IMR-90 (cell line): Measurements from ENCODE around the gene DSE. TPM values are rescaled to one million over a fixed set of nuclear protein-coding genes. Genes with fewer than 3 reads are reported as not detected.

ENCODE experiments used
- ATAC-seq: fragments of 200-7000 bp; cut with Tn5 transposase; 2 replicates; pipeline ENCODE4 v1.9.1; 2020; ENCODE audit warnings: low read depth, mild to moderate bottlenecking, moderate library complexity
- BruUV-seq: library from RNA; stranded (reverse); fragments of 400-500 nt; replicated peaks from 2 replicates; lab custom pipeline; 2021; lab: Mats Ljungman, UMichigan
- CTCF ChIA-PET: fragments of 300-600 bp; formaldehyde crosslinking; extraction: SDS; loops from one replicate; lab custom pipeline; 2021; ENCODE audit warnings: antibody characterized with exemption; lab: Yijun Ruan, JAX
- POLR2A ChIA-PET: fragments of 300-600 bp; sonication (Branson Sonifier 250); formaldehyde crosslinking; loops from one replicate; lab custom pipeline; 2022; ENCODE audit warnings: antibody characterized with exemption; ENCODE audit not compliant: unreplicated experiment; lab: Charles Lee
- DNase-seq: peaks from one replicate; pipeline ENCODE4 v3.0.0; 2013
- H2AFZ ChIP-seq: replicated peaks from 2 replicates; pipeline ENCODE3; 2013; ENCODE audit warnings: low read length, mild to moderate bottlenecking; ENCODE audit not compliant: poor library complexity
- H2AK5ac ChIP-seq: 2 replicates; pipeline ENCODE4 v1.6.1; 2013; ENCODE audit warnings: low read depth, low read length, inconsistent platforms
- H2AK9ac ChIP-seq: replicated peaks from 2 replicates; pipeline ENCODE3; 2013; ENCODE audit warnings: mild to moderate bottlenecking, low read depth, low read length, moderate library complexity; ENCODE audit not compliant: poor library complexity
- H2BK120ac ChIP-seq: 2 replicates; pipeline ENCODE4 v1.6.1; 2013; ENCODE audit warnings: low read depth, low read length, inconsistent platforms
- H2BK15ac ChIP-seq: 3 replicates; pipeline ENCODE4 v1.6.1; 2013; ENCODE audit warnings: low read depth, low read length, inconsistent platforms
- H2BK20ac ChIP-seq: 2 replicates; pipeline ENCODE4 v1.6.1; 2013; ENCODE audit warnings: low read depth, mild to moderate bottlenecking, inconsistent platforms, low read length, moderate library complexity
- H2BK5ac ChIP-seq: 2 replicates; pipeline ENCODE4 v1.6.1; 2013; ENCODE audit warnings: mild to moderate bottlenecking, low read depth, low read length, inconsistent platforms; ENCODE audit not compliant: poor library complexity, severe bottlenecking
- H3K14ac ChIP-seq: replicated peaks from 2 replicates; pipeline ENCODE4 v1.6.1; 2013; ENCODE audit warnings: low read depth, low read length, inconsistent platforms
- H3K18ac ChIP-seq: 2 replicates; pipeline ENCODE4 v1.6.1; 2013; ENCODE audit warnings: low read depth, low read length, control low read depth
- H3K23ac ChIP-seq: 2 replicates; pipeline ENCODE4 v1.6.1; 2013; ENCODE audit warnings: low read depth, low read length, inconsistent platforms
- H3K27ac ChIP-seq: 2 replicates; pipeline ENCODE4 v1.5.1; 2013; ENCODE audit warnings: mild to moderate bottlenecking, control low read depth, low read length; ENCODE audit not compliant: insufficient read depth
- H3K27me3 ChIP-seq: 2 replicates; pipeline ENCODE4 v1.6.1; 2013; ENCODE audit warnings: low read length; ENCODE audit not compliant: control insufficient read depth, insufficient read depth
- H3K36me3 ChIP-seq: 2 replicates; pipeline ENCODE4 v1.6.1; 2013; ENCODE audit warnings: low read length, mixed read lengths; ENCODE audit not compliant: control insufficient read depth, insufficient read depth
- H3K4ac ChIP-seq: 2 replicates; pipeline ENCODE4 v1.6.1; 2013; ENCODE audit warnings: low read depth, low read length, inconsistent platforms
- H3K4me1 ChIP-seq: 2 replicates; pipeline ENCODE4 v1.6.1; 2013; ENCODE audit warnings: low read length, mixed read lengths; ENCODE audit not compliant: control insufficient read depth, insufficient read depth
- H3K4me2 ChIP-seq: 2 replicates; pipeline ENCODE4 v1.6.1; 2013; ENCODE audit warnings: low read depth, mild to moderate bottlenecking, control low read depth, low read length, moderate library complexity
- H3K4me3 ChIP-seq: 2 replicates; pipeline ENCODE4 v1.5.1; 2013; ENCODE audit warnings: low read depth, mild to moderate bottlenecking, control low read depth, low read length, moderate library complexity; ENCODE audit not compliant: insufficient read depth
- H3K56ac ChIP-seq: 2 replicates; pipeline ENCODE4 v1.6.1; 2013; ENCODE audit warnings: low read length, inconsistent platforms; ENCODE audit not compliant: insufficient read depth; ENCODE audit errors: extremely low read depth
- H3K79me1 ChIP-seq, 2 experiments: 2 replicates each; pipeline ENCODE4 v1.6.1; 2013; ENCODE audit warnings: low read length in 2 of 2, inconsistent platforms in 1 of 2, low read depth in 1 of 2
- H3K9ac ChIP-seq: 2 replicates; pipeline ENCODE4 v1.6.1; 2013; ENCODE audit warnings: low read depth, low read length, control low read depth
- H3K9me1 ChIP-seq: 2 replicates; pipeline ENCODE4 v1.6.1; 2013; ENCODE audit warnings: low read length, inconsistent platforms; ENCODE audit not compliant: insufficient read depth
- H3K9me3 ChIP-seq: 2 replicates; pipeline ENCODE4 v1.6.1; 2013; ENCODE audit warnings: low read length; ENCODE audit not compliant: control insufficient read depth, insufficient read depth
- H4K20me1 ChIP-seq: 2 replicates; pipeline ENCODE4 v1.6.1; 2013; ENCODE audit warnings: low read length, inconsistent platforms; ENCODE audit not compliant: insufficient read depth
- H4K5ac ChIP-seq: 2 replicates; pipeline ENCODE4 v1.6.1; 2013; ENCODE audit warnings: mild to moderate bottlenecking, low read depth, low read length, control low read depth
- H4K8ac ChIP-seq, 2 experiments: 2 replicates each; pipeline ENCODE4 v1.6.1; 2013; ENCODE audit warnings: low read depth in 2 of 2, low read length in 2 of 2, control low read depth in 1 of 2, inconsistent platforms in 1 of 2
- H4K91ac ChIP-seq: 2 replicates; pipeline ENCODE4 v1.6.1; 2013; ENCODE audit warnings: low read depth, low read length, inconsistent platforms; ENCODE audit not compliant: insufficient read depth
- CEBPB ChIP-seq: IDR thresholded peaks from 2 replicates; pipeline ENCODE4 v1.6.1; 2012; ENCODE audit warnings: low read depth, low read length, improper control_type of control experiment
- CHD1 ChIP-seq: IDR thresholded peaks from 2 replicates; pipeline ENCODE4 v1.6.1; 2012; ENCODE audit warnings: low read depth, low read length, improper control_type of control experiment
- NFE2L2 ChIP-seq: fragments of 150-350 bp; IDR thresholded peaks from 2 replicates; pipeline ENCODE4 v1.6.1; 2016; ENCODE audit warnings: low read depth, mild to moderate bottlenecking, low read length
- SMC3 ChIP-seq: fragments of 150-350 bp; IDR thresholded peaks from 2 replicates; pipeline ENCODE4 v1.6.1; 2016; ENCODE audit warnings: low read depth, mild to moderate bottlenecking, antibody characterized with exemption, low read length, moderate library complexity
- WGBS, 2 experiments: methylation state at CpG; one replicate each; pipeline versions ENCODE4 v1.1.5 to v1.1.7; 2013; ENCODE audit warnings: missing lambda C conversion rate in 2 of 2; ENCODE audit not compliant: insufficient read length in 1 of 2; ENCODE audit errors: extremely low coverage in 2 of 2; 5-methylcytosine and 5-hydroxymethylcytosine counted together
- dilution Hi-C: fragments of 300-500 bp; cut with HindIII; formaldehyde crosslinking; loops from one replicate; pipeline ENCODE4 v1.14.3; 2018; ENCODE audit warnings: low sequenced_read_pairs; ENCODE audit not compliant: unreplicated experiment
- in situ Hi-C: fragments of 300-500 bp; cut with MboI; formaldehyde crosslinking; loops from 3 replicates; pipeline ENCODE4 v1.14.3; 2019; ENCODE audit warnings: low sequenced_read_pairs, inconsistent platforms, mixed read lengths
- intact Hi-C: fragments of 100-400 bp; cut with micrococcal nuclease; formaldehyde crosslinking; loops from 2 replicates; pipeline ENCODE4 v1.10.0; 2022
- polyA plus RNA-seq, 3 experiments: library from polyadenylated mRNA; depleted of rRNA; stranded (reverse); fragments of >200 nt; gene quantifications; 2 replicates each; pipeline ENCODE4 v1.2.3, GENCODE V29; 2012; ENCODE audit warnings: low replicate concordance in 1 of 3
- total RNA-seq: library from RNA; depleted of rRNA; stranded (reverse); fragments of >200 nt; gene quantifications from 2 replicates; pipeline ENCODE4 v1.2.3, GENCODE V29; 2012

The DSE gene
- total and polyA plus RNA-seq, 2 of the 4 experiments (the other 2 are of a cell fraction): 48.0 to 154 TPM

- Histone ChIP-seq H3K4me1 (no peaks in the 10 kb centered on the region), H3K4me3 (no peak overlapping the region), H2BK20ac (no peak overlapping the region), H3K27ac (no peak overlapping the region), H4K5ac (no peak overlapping the region), H2BK5ac (no peak overlapping the region), H3K4me2 (no peak overlapping the region), H3K9me3 (no peaks in the 10 kb centered on the region), H3K79me1 (no peaks in the 10 kb centered on the region), H3K9ac (no peak overlapping the region), H3K27me3 (no peaks in the 10 kb centered on the region; the same call in 1 of the 2 replicates), H3K18ac (no peak overlapping the region), H3K9me1 (no peaks in the 10 kb centered on the region), H3K23ac (no peak overlapping the region), H4K91ac (no peak overlapping the region), H3K56ac (no peak overlapping the region), H4K8ac (no peak overlapping the region), H2BK15ac (no peak overlapping the region), H3K36me3 (no peaks in the 10 kb centered on the region), H4K20me1 (no peaks in the 10 kb centered on the region), H2BK120ac (no peak overlapping the region), H2AK5ac (no peak overlapping the region), H3K14ac (no peak overlapping the region), H2AK9ac (no peak overlapping the region), H2AFZ (no peak overlapping the region), H3K4ac (no peak overlapping the region)
- DNase-seq (no peak), ATAC-seq (no peak)
- intact Hi-C loops (no loop called here), in situ Hi-C loops (no loop called here), dilution Hi-C loops (no loop called here)
- no CpG with 5 or more reads among the region's 1 CpG for WGBS, 2 experiments
- POLR2A ChIA-PET: no interaction called here
- CTCF ChIA-PET: interaction anchor here (0.7 kb wide), 1 partner anchor 44 kb away, joined by 3 read pairs; no protein-coding TSS in a partner anchor
- TF ChIP-seq SMC3: no peak
- TF ChIP-seq CEBPB: no peak
- no peak for TF ChIP-seq NFE2L2
- TF ChIP-seq CHD1: no peak
- no TSS peak for BruUV-seq
Observed at GRCh38 chr6:116491610-116492330, 121.0 kb downstream of the DSE start.
